Erythroblast (primary cell): ENCODE measurements around the gene IGSF3.
"Not testable (repeated sequence)": the region's sequence is repeated elsewhere in the genome, so short reads cannot be mapped to it uniquely, and the experiment has no call there.

Source experiments
- DNase-seq, 2 experiments: peaks; one replicate each; lab custom pipeline; 2025; lab: John Stamatoyannopoulos, UW
- GATA1 ChIP-seq: IDR thresholded peaks from 2 replicates; pipeline ENCODE4 v1.6.1; 2011; ENCODE audit warnings: low read depth, mild to moderate bottlenecking, control low read depth, low read length, moderate library complexity
- POLR2A ChIP-seq: IDR thresholded peaks from 2 replicates; pipeline ENCODE4 v1.6.1; 2011; ENCODE audit warnings: mild to moderate bottlenecking, low read length

The IGSF3 gene

GRCh38 chr1:116571215-116571919 is 96.2 kb downstream of the IGSF3 start:
- DNase-seq = no peak
- TF ChIP-seq POLR2A (no peak), GATA1 (no peak)

- peak; percentile 92 to 94 for DNase-seq
- peak; percentile 85 for TF ChIP-seq POLR2A
- no peak for TF ChIP-seq GATA1
Observed at GRCh38 chr1:116570358-116571214, 96.9 kb downstream of the IGSF3 start, which contains the start of gene CD58. CD58 (minus strand) TSS chr1:116571026; CDS start chr1:116570972, 54 bp downstream.

- TF ChIP-seq POLR2A (peak; percentile 70), GATA1 (peak; percentile 74)
- peak; percentile 89 to 90 for DNase-seq
Observed at GRCh38 chr1:116569776-116570357, 97.7 kb downstream of the IGSF3 start.

GRCh38 chr1:116569381-116569670 is 98.2 kb downstream of the IGSF3 start:
- no peak for TF ChIP-seq POLR2A
- TF ChIP-seq GATA1 = no peak
- peak in 1 of 2 experiments; percentile 20 for DNase-seq

- peak in 1 of 2 experiments; percentile 45 for DNase-seq
- TF ChIP-seq POLR2A (no peak), GATA1 (no peak)
Observed at GRCh38 chr1:116568662-116569380, 98.7 kb downstream of the IGSF3 start.

- TF ChIP-seq GATA1 (no peak), POLR2A (no peak)
- DNase-seq = peak in 1 of 2 experiments; percentile 19
Observed at GRCh38 chr1:116567790-116568661, 99.5 kb downstream of the IGSF3 start.

GRCh38 chr1:116565222-116565621 is 102.3 kb downstream of the IGSF3 start:
- TF ChIP-seq POLR2A (no peak), GATA1 (no peak)
- no peak for DNase-seq

GRCh38 chr1:116564426-116564825 is 103.1 kb downstream of the IGSF3 start:
- TF ChIP-seq GATA1 (no peak), POLR2A (no peak)

GRCh38 chr1:116562465-116562864 is 105.1 kb downstream of the IGSF3 start:
- not testable (repeated sequence) for DNase-seq

More at GRCh38 chr1:116564426-116564825, 103.1 kb downstream of the IGSF3 start:
- no peak for DNase-seq

- TF ChIP-seq POLR2A (no peak), GATA1 (no peak)
- no peak for DNase-seq
Observed at GRCh38 chr1:116561563-116561962, 106.0 kb downstream of the IGSF3 start.

GRCh38 chr1:116560704-116561490 is 106.6 kb downstream of the IGSF3 start:
- no peak for DNase-seq
- TF ChIP-seq POLR2A (no peak), GATA1 (no peak)

- TF ChIP-seq POLR2A (no peak), GATA1 (no peak)
- DNase-seq = no peak
Observed at GRCh38 chr1:116559304-116559761, 108.2 kb downstream of the IGSF3 start.
